Smooth muscle cell of the brain vasculature (primary cell): ENCODE results near the gene LDB2.

Experiments
- DNase-seq: peaks from one replicate; pipeline ENCODE4 v3.0.0-alpha.2; 2012; ENCODE audit warnings: low read depth, low spot score

The LDB2 gene

DNA sequence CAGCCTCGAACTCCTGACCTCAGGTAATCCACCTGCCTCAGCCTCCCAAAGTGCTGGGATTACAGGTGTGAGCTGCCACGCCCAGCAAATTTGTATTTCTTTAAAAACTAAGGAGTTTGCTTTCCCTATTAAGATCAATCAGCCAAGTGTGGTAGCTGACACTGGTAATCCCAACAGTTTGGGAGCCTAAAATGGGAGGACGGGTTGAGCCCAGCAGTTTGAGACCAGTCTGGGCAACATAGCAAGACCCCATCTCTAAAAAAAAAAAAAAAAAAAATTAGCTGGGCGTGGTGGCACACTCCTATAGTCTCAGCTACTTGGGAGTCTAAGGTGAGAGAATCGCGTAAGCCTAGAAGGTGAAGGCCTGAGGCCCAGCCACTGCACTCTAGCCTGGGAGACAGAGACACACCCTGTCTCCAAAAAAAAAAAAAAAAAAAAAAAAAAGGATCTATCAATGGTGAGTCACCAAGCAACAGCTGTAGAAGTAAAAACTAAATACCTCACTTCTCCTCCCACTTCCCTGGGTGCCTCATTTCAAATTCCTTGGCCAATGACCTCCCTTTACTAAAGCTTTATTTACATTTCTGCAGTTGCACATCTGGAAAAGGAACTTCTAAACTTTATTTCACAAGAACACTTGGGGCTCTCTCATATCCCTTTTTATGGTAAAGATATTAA lies 54.5 kb downstream of the LDB2 start:
- no peak for DNase-seq

DNA sequence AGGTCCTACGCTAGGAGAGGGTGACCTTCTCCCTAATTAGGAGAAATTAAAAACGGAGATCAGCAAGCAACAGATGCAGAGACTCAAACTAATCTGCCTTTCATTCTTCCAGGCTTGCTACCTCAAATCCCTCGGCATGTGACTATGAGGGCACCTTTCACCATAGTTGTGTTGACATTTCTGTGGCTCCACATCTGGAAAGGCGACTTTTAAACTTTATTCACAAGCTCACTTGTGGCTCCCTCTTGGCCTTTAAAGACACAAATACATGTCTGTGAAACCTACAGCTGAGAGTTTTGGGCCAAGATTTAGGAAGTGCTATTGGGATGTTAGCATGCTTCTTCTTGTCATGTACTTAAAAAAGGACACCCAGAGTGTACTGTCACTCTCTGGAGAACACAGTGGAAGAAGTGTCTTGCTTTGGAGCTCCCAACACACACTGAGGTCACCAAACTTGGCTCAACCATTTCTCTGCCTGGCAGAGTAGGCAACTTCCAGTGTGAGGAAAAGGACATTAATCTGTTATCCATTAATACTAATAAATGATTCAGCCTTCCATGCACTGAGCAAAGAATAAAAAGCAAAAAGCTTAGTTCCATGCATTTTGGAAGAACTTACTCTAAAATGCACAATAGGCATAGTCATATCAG lies 60.1 kb downstream of the LDB2 start:
- DNase-seq = no peak

DNA sequence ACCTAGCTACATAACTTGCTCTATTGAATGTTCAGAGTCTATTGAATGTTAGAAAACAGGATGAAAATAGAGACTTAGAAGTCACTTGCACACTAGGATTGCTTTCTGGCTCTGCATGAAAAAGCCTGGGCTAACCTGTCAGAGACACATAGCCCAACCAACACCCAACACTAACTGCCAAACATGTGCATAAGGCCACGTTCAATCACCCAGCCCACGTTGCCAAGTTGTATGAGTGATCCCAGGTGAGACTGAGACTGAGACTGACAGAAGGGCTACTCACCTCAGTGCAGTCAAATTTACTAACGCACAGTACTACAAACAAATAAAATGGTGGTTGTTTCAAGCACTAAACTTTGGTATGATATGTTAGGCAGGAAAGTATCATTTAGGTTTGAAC lies 61.0 kb downstream of the LDB2 start:
- no peak for DNase-seq

DNA sequence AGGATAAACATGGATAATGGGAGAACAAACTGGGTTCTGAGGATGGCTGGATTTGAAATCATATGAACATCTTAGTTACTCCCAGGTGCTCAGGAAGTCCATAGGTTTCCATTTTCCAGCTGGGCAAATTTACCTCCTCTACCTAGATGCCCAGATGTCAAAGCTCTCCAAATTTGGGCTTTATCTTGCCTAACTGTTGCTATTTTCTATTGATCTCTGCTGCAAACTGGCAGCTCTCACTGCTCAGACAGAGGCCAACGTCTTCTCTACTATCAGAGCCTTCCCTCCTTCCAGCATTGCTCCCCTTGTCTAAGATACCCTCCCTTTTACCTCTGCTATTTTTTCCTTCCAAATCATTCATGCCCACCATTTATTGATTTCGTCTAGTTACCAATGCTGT lies 62.1 kb downstream of the LDB2 start:
- DNase-seq = no peak

DNA sequence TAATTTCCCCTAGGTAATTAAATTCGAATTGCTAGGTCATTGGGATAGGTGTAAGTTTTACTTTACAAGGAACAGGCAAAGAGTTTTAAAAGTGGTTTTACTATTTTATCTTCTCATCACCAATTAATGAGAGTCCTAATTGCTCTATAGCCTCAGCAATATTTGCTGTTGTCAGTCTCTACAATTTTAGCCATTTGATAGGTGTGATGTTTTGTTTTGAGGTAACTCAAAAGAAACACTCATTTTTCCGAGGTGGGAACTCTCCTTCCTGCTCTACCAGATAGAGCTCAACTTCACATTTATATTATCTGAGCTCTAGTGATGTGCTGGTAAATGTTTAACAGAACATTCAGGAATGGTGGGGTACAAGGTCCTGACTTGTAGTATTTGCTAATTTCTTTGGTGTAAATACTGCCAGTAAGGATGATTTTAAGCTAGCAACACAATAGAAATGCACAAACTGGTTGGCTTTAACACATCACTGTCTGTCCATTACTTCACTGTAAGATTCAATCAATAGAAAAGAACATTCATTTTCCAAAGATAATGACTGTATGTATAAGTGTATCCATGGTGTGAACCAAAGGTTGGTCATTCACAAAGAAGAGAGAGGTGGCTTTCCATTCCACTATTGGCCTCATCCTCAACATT lies 62.7 kb downstream of the LDB2 start:
- DNase-seq = no peak

DNA sequence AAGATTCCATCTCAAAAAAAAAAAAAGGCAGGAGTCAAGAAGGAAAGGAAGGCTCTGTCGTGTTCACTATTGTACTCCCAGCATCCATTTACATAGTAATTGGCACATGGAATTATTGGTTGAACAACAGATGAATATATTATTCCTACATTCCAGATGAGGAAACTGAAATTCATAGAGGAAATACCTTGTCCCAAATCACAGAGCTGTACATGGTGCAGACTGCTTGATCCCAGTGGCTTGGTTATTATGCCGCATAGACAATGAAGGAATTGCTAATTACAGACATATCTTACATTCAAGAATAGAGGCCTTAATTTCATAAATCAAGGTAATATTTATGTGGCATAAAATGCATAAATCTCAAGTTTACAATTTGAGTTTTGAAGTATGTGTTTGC lies 63.6 kb downstream of the LDB2 start:
- no peak for DNase-seq

DNA sequence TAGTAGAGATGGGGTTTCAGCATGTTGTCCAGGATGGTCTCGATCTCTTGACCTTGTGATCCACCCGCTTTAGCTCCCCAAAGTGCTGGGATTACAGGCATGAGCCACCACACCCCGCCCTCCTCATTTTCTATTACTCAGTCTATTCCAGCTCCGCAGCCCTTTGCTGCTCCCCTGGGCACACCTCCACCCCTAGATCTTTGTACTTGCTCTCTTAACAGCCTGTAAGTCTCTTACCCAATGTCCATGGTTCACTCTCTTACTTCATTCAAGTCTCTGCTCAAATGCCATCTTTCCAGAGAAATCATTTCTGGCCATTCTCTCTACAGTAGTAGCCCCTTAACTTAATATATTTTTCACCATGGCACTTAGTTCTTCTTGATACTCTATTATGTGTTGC lies 64.7 kb downstream of the LDB2 start:
- DNase-seq = no peak

DNA sequence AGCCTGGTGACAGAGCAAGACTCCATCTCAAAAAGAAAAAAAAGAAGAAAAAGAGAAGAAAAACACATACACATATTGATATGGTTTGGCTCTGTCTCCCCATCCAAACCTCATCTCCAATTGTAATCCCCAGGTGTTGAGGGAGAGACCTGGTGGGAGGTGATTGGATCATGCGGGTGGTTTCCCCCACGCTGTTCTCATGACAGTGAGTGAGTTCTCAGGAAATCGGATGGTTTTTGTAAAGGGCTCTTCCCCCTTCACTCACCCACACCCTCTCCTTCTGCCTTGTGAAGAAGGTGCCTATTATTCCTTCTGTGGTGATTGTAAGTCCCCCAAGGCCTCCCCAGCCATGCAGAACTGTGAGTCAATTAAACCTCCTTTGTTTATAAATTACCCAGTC lies 68.4 kb downstream of the LDB2 start:
- no peak for DNase-seq

DNA sequence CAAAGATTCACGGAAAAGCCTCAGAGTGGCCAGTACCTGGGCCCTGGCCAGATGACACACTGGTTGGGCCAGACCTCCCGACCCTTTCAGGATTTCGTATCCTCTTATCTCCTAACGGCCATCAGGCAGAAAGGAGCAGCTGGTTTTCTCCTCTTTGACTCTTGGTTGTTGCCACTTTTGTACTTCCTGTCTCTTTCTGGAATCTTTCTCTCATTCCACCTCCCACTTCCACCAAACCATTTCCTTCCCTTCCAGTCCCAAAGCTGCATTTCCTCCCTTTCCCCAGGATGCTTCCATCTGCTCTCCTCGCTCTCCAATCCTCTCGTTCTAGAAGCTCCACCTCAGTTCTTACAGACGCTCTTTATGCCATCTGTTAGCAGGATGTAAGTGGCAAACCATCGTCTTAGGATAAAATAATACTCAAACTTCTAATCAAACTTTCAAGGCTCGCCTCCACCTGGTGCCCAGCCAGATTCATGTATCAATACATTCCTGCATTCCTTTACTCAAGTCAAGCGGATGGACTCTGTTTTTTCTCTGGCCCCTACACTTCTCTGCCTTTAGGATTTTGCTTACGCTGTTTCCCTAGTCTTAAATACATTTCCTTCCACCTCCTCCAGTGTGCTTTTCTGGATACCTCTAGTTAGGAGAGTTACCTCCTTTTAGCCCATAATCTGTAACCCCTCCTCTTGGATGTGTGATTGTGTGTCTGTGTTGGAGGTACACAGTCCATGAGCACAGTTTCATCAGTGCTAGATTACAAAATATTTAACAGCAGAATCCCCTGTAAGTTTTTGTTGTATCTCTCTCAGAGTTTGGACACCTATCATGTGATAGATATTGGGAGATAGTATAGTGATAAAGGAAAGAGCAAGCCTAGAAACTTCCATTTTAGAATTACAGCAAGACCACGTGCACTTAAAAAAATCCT lies 70.4 kb downstream of the LDB2 start:
- no peak for DNase-seq

DNA sequence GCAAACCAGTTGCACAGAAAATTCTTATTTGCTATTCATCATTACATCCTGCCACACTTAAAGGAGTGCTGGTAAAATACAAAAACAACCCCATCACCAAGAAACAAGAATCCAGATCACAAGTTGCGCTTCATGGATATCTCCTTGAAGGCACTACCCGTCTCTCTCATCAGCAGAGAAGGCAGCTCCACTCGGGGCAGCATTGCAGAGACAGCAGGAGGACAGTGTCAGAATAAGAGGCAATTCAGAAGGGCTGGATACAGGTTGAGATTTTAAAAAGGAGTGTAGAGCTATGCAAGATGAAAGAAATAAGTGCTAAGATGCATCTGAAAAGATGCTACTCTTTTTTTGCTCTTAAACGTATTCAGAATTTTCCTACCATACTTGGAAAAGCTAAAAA lies 71.4 kb downstream of the LDB2 start:
- DNase-seq = no peak

DNA sequence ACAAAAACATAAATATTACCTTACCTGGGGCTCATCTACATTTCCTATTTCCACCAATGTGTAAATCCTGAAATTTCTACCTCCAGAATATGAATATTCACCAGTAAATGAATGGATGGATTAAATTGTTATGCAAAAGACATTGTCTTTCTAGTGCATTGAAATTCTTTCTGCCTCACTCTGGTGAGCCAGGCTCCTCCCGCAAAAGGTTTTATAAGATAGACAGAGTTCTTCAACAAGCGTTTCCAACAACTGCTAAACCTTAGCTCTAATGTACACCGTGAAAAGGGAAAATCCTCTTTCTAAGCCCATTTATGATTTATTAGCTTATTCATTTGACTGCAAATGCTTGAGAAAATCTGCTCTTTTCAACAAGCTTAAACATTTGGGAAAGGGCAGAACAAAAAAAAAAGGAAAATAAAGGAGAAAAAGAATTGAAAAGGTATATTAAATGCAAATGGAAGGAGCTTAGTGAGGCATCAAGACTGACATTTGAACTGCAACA lies 72.0 kb downstream of the LDB2 start:
- DNase-seq = no peak

DNA sequence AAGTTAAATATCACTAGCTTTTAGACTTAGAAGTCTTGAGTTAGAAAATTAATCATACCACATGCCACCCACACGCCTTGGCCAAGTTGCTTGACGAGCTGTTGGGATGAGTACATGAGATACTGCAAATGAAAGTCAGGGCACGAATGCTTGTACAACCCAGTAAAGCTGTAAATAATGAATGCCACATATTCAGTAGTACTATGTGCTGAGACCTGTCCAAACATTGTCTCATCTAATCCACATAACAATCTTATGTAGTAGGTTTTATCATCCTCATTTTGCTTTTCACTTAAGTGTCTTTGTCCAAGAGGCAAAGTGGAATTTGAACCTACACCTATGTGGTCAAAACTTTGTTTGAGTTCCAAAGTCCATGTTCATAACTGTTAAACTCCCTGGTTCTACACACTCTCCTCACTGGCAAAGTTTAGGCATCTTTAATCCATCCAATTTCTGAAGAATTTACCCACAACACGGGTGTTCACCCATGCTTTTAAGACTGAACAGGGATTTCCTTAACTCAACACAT lies 74.1 kb downstream of the LDB2 start:
- no peak for DNase-seq

DNA sequence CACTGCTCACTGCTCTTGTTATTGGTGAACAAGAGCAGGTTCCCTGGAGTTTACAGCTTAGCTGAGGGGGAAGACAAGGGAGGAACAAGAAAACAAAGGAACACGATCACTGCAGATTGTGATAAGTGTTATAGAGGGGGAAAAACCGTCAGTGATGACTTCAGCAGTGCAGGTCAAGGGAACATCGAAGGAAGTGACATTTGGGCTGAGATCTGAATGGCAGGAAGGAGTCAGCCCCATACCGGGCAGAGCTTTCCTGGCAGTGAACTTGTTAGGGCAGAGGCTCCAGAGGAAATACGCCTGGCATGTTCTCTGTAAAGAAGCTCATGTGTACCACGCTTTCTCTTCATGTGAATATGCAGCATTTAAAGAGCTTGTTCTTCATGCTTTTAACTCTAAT lies 78.1 kb downstream of the LDB2 start:
- no peak for DNase-seq

DNA sequence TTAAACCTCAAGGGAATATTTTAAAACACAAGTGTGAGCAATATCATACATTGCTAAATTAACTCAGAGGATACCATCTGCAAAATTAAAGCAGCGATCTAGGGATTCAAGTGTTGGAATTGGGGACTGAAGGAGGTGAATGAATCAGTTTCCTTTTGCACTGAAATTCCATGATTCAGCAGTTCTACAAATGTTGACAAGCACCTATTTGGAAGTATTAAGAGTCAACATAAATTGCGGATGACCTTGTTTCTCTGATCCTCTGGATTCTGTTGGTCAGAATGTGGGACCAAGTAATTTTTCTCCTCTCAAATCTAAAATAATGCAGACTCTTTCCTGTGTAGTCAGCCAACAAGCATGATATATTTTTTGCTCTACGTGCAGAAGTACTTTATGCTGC lies 78.8 kb downstream of the LDB2 start:
- DNase-seq = no peak

DNA sequence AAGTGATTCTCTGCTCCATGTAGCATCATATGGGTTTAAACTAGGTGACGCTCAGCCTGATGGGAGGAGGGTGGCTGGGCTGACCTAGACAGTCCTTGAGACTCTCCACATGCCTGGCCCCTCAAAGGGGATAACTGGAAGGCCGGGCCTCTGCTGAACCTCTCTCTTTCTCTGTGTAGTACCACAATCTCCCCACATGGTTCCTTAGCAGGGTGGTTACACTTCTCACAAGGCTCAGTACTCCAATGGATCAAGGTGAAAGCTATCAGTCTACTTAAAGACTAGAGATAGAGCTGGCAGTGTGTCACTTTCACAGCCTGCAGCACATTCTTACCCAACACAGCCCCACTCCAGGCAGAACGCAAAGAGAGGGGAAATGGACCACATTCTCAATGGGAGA lies 80.4 kb downstream of the LDB2 start:
- no peak for DNase-seq

DNA sequence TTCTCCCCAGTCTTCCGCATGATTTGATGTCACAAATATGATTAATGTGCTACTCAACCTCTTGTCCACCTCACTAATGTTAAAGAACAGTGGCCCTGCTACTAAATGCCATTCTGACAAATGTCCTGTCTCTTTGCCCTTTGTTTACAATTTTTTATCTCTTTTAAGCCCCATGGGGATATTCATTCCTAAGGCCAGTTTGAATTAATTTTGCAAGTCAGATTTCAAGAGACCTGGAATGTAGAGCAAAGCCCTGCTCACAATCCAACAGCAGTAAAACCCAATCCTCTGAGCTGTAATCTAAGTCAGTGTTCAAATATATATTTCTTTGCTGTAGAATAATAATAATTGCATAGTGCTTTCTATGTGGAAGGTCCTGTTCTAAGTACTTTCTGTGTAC lies 81.2 kb downstream of the LDB2 start:
- no peak for DNase-seq

DNA sequence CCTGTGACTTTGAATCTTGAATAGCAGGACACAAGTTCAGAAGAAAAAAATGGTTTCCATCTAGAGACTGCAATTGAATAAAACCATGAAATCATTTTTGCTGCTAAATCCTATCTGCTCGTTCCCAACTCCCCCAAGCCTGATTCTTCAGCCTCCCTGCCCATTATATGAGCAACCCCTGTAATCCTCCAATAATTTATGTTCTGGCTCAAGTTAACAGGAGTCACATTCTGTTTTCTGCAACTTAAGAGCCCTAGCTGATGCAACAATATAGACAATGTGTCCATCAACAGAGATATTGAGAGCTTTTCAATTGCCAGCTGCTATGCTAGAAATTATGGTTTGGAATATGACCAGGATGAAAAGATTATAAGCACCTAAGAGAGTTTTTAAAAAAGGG lies 84.1 kb downstream of the LDB2 start:
- no peak for DNase-seq

DNA sequence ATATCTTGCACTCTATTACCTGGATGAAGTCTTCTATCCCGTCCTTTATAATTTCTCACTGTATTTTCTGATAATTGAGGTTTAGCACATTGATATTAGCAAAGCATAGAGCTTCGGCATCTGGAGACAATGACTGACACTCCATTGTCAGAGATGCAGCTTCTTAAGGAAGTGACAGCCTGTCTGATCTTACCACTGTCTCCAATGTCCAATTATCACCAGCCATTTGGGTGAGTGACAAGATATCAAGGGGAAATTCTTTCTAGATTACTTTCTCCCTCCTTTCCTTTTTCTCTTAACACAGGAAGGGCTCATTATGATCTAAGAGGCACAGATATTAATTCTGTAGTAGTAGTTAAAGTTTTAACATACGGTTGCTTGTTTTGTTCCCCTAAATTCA lies 86.4 kb downstream of the LDB2 start:
- DNase-seq = no peak

DNA sequence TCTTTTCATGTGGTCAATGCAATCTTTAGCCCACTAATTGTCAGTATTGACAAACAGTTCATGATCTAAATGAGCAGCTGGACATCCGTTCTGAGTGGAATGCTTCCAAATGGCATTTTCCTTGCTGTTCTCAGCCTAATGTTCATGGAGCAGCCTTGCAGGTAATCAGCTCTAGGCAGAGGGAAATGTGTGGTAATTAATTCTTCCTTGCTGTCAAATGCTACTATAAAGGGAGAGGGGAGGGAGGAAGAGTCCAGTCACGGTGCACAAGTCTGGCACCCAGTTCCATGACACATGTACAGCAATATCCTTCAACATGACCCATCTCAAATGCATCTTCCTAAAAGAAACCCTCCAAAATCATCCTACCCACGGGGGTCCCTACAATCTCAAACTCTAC lies 88.5 kb downstream of the LDB2 start:
- DNase-seq = no peak

DNA sequence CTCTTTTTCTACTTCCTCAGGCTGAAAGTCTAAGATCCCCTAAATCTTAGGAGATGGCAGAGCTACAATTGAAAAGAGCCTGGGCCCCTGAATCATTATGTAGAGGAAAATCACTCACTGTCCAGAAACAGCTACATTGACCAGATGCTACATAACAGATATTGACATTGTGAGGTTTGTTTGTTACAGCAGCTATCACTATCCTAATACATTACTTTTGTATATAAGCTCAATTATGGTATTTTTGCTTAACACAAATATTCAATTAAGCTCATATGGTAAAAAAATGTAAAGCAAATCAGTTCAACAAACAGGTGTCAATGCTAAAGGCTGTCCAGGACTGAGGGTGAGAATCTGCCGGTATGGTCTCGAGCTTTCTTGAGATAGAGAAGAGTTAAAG lies 89.4 kb downstream of the LDB2 start:
- DNase-seq = no peak

DNA sequence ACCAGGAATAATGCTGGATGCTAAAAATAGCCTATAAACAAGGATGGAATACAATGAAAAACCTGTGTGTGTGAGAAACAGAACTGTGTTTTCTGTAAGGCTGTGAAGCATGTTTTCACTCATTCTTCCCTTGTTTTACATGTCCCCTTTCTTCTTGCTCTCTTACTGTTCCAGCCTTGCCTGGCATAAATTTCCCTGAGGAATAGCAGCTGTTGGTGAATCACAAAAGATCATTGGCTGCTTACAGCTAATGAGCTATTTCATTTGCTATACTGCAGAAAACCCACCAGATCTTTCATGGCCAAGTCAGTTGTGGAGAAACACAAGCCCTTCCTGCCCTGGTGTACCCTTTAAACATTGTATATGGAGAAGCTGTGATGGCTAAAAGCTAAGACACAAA lies 91.1 kb downstream of the LDB2 start:
- DNase-seq = no peak

DNA sequence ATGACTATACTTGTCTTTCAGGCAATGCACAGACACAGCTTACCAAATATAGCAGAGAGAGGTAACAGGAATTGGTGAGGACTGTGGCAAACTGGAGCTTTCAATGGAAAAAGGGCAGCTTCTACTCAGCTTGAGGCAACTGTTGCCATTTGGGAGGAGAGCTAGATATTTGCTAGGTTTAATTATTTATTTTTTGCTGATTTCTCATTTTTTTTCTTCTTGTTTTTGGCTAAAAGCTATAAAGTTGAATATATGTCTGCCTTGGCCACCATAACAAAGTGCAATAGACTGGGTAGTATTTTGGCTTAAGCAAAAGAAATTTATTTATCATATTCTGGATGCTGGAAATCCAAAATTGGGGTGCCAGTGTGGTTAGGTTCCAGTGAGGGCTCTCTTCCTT lies 93.9 kb downstream of the LDB2 start:
- DNase-seq = no peak
